H1 (cell line): ENCODE results near the gene ZNFX1. TPM values are rescaled to one million over a fixed set of nuclear protein-coding genes. Genes with fewer than 3 reads are reported as not detected.

Source experiments
- HDAC6 ChIP-seq: IDR thresholded peaks from one replicate; pipeline ENCODE4 v1.7.1; 2012; ENCODE audit warnings: low read depth, mild to moderate bottlenecking, inconsistent platforms, low read length, moderate library complexity
- RNF2 ChIP-seq: fragments of 200-900, 300-1000 bp; sonication (generic); IDR thresholded peaks from 2 replicates; pipeline ENCODE4 v1.7.1; 2016; ENCODE audit warnings: borderline replicate concordance, low read depth, mild to moderate bottlenecking, antibody characterized with exemption, low read length; ENCODE audit not compliant: poor library complexity, severe bottlenecking; ENCODE audit errors: missing control alignments
- SP4 ChIP-seq: IDR thresholded peaks from 2 replicates; pipeline ENCODE4 v1.6.1; 2012; ENCODE audit warnings: low read length, inconsistent platforms
- TAF7 ChIP-seq: optimal IDR thresholded peaks from 2 replicates; pipeline ENCODE3; 2011; ENCODE audit warnings: low read depth, mild to moderate bottlenecking, inconsistent platforms, low read length, moderate library complexity, borderline replicate concordance
- polyA plus RNA-seq, 7 experiments: library from polyadenylated mRNA; depleted of rRNA in 3 of 7; stranded (reverse) in 5 of 7; unstranded in 2 of 7; fragments of >200 nt in 5 of 7; fragments of 200-250 nt in 2 of 7; gene quantifications; 1 replicate in 5 of 7; 2 replicates in 1 of 7; 4 replicates in 1 of 7; pipeline versions ENCODE4 v1.2.1 to v1.2.3, GENCODE V29; 2011 to 2013; ENCODE audit warnings: missing spikeins in 2 of 7, mixed read lengths in 2 of 7
- total RNA-seq: library from RNA; stranded (reverse); fragmentation: NEBNext Ultra II Directional; extraction: Animal tissue kit (Norgen Biotek cat#: 25700); gene quantifications from 2 replicates; pipeline ENCODE4 v1.2.1, GENCODE V29; 2021
- TF ChIP-seq, protein P1 (sequence below): fragments of 300-600 bp; sonication (generic); IDR thresholded peaks from 2 replicates; pipeline ENCODE4 v1.7.1; 2012; ENCODE audit warnings: low read length, moderate library complexity, mild to moderate bottlenecking, inconsistent platforms; ENCODE audit not compliant: insufficient replicate concordance
- TF ChIP-seq, protein P2 (sequence below): IDR thresholded peaks from 2 replicates; pipeline ENCODE4 v1.6.1; 2012; ENCODE audit warnings: inconsistent platforms

Gene ZNFX1
- total and polyA plus RNA-seq, 2 of the 8 experiments (the other 6 are each of a cell fraction or from before 2014, with no cell fraction given) = 3.1 to 11.3 TPM

GRCh38 chr20:49326026-49326425 is 48.2 kb upstream of the ZNFX1 start (continued):
- TF ChIP-seq, protein P1, sequence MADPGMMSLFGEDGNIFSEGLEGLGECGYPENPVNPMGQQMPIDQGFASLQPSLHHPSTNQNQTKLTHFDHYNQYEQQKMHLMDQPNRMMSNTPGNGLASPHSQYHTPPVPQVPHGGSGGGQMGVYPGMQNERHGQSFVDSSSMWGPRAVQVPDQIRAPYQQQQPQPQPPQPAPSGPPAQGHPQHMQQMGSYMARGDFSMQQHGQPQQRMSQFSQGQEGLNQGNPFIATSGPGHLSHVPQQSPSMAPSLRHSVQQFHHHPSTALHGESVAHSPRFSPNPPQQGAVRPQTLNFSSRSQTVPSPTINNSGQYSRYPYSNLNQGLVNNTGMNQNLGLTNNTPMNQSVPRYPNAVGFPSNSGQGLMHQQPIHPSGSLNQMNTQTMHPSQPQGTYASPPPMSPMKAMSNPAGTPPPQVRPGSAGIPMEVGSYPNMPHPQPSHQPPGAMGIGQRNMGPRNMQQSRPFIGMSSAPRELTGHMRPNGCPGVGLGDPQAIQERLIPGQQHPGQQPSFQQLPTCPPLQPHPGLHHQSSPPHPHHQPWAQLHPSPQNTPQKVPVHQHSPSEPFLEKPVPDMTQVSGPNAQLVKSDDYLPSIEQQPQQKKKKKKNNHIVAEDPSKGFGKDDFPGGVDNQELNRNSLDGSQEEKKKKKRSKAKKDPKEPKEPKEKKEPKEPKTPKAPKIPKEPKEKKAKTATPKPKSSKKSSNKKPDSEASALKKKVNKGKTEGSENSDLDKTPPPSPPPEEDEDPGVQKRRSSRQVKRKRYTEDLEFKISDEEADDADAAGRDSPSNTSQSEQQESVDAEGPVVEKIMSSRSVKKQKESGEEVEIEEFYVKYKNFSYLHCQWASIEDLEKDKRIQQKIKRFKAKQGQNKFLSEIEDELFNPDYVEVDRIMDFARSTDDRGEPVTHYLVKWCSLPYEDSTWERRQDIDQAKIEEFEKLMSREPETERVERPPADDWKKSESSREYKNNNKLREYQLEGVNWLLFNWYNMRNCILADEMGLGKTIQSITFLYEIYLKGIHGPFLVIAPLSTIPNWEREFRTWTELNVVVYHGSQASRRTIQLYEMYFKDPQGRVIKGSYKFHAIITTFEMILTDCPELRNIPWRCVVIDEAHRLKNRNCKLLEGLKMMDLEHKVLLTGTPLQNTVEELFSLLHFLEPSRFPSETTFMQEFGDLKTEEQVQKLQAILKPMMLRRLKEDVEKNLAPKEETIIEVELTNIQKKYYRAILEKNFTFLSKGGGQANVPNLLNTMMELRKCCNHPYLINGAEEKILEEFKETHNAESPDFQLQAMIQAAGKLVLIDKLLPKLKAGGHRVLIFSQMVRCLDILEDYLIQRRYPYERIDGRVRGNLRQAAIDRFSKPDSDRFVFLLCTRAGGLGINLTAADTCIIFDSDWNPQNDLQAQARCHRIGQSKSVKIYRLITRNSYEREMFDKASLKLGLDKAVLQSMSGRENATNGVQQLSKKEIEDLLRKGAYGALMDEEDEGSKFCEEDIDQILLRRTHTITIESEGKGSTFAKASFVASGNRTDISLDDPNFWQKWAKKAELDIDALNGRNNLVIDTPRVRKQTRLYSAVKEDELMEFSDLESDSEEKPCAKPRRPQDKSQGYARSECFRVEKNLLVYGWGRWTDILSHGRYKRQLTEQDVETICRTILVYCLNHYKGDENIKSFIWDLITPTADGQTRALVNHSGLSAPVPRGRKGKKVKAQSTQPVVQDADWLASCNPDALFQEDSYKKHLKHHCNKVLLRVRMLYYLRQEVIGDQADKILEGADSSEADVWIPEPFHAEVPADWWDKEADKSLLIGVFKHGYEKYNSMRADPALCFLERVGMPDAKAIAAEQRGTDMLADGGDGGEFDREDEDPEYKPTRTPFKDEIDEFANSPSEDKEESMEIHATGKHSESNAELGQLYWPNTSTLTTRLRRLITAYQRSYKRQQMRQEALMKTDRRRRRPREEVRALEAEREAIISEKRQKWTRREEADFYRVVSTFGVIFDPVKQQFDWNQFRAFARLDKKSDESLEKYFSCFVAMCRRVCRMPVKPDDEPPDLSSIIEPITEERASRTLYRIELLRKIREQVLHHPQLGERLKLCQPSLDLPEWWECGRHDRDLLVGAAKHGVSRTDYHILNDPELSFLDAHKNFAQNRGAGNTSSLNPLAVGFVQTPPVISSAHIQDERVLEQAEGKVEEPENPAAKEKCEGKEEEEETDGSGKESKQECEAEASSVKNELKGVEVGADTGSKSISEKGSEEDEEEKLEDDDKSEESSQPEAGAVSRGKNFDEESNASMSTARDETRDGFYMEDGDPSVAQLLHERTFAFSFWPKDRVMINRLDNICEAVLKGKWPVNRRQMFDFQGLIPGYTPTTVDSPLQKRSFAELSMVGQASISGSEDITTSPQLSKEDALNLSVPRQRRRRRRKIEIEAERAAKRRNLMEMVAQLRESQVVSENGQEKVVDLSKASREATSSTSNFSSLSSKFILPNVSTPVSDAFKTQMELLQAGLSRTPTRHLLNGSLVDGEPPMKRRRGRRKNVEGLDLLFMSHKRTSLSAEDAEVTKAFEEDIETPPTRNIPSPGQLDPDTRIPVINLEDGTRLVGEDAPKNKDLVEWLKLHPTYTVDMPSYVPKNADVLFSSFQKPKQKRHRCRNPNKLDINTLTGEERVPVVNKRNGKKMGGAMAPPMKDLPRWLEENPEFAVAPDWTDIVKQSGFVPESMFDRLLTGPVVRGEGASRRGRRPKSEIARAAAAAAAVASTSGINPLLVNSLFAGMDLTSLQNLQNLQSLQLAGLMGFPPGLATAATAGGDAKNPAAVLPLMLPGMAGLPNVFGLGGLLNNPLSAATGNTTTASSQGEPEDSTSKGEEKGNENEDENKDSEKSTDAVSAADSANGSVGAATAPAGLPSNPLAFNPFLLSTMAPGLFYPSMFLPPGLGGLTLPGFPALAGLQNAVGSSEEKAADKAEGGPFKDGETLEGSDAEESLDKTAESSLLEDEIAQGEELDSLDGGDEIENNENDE = no peak
- TF ChIP-seq, protein P2, sequence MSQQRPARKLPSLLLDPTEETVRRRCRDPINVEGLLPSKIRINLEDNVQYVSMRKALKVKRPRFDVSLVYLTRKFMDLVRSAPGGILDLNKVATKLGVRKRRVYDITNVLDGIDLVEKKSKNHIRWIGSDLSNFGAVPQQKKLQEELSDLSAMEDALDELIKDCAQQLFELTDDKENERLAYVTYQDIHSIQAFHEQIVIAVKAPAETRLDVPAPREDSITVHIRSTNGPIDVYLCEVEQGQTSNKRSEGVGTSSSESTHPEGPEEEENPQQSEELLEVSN = no peak
- no peak for TF ChIP-seq SP4
- no peak for TF ChIP-seq RNF2
- no peak for TF ChIP-seq HDAC6
- no peak for TF ChIP-seq TAF7
- TF ChIP-seq, all 59 proteins: peak for 0
